Prostate gland (tissue), 2 donors: Measurements from ENCODE around the gene MRPL45. TPM values are rescaled to one million over a fixed set of nuclear protein-coding genes. Genes with fewer than 3 reads are reported as not detected.
A peak's percentile ranks its signal among the peaks of the same experiment; 100 is the strongest.

Source experiments
- DNase-seq: peaks from one replicate; pipeline ENCODE4 v3.0.0-alpha.2; 2019; ENCODE audit warnings: low spot score
- H3K27ac ChIP-seq, 2 donors: fragments of 200-600 bp; sonication (generic); 2 replicates each; pipeline ENCODE4 v1.5.1; 2017 to 2019
- H3K27me3 ChIP-seq: fragments of 200-600 bp; sonication (generic); replicated peaks from 2 replicates; pipeline ENCODE4 v1.5.1; 2019; ENCODE audit not compliant: insufficient read depth
- H3K36me3 ChIP-seq, 2 donors: fragments of 200-600 bp; sonication (generic); 1 replicate in 1 of 2; 2 replicates in 1 of 2; pipeline versions ENCODE4 v1.5.1 to v1.8.1; 2017 to 2019
- H3K4me1 ChIP-seq: fragments of 200-600 bp; sonication (generic); replicated peaks from 2 replicates; pipeline ENCODE4 v1.5.1; 2019
- H3K4me3 ChIP-seq, 2 donors: fragments of 200-600 bp; sonication (generic); 2 replicates each; pipeline ENCODE4 v1.5.1; 2017 to 2019
- H3K9me3 ChIP-seq: fragments of 200-600 bp; sonication (generic); 2 replicates; pipeline ENCODE4 v1.5.1; 2017
- POLR2A ChIP-seq: fragments of 450-650 bp; IDR thresholded peaks from one replicate; pipeline ENCODE4 v1.6.1; 2016; ENCODE audit warnings: antibody characterized with exemption, mild to moderate bottlenecking
- POLR2AphosphoS5 ChIP-seq: sonication (generic); formaldehyde crosslinking; IDR thresholded peaks from one replicate; pipeline ENCODE4 v1.6.1; 2017; ENCODE audit warnings: antibody characterized with exemption
- WGBS: methylation state at CpG from one replicate; pipeline ENCODE4 v1.1.5; 2018; 5-methylcytosine and 5-hydroxymethylcytosine counted together
- intact Hi-C: fragments of 100-400 bp; cut with DNase I; formaldehyde crosslinking; loops from one replicate; pipeline ENCODE4 v1.14.2; 2022
- total RNA-seq, 2 donors: library from RNA; depleted of rRNA; stranded (reverse); fragments of >200 nt; gene quantifications; one replicate each; pipeline ENCODE4 v1.1.0, GENCODE V29; 2016
- TF ChIP-seq, protein P1 (sequence below), 4 experiments: fragments of 200-600 bp in 2 of 4; fragments of 450-650 bp in 2 of 4; sonication (generic) in 2 of 4; IDR thresholded peaks; 1 replicate in 3 of 4; 2 replicates in 1 of 4; pipeline ENCODE4 v1.5.1; 2016 to 2019; ENCODE audit warnings: antibody characterized with exemption in 4 of 4, mild to moderate bottlenecking in 2 of 4, moderate library complexity in 2 of 4

Gene MRPL45
- total RNA-seq, 2 donors from 2014 or later, result 24.7 to 37.3 TPM

DNA sequence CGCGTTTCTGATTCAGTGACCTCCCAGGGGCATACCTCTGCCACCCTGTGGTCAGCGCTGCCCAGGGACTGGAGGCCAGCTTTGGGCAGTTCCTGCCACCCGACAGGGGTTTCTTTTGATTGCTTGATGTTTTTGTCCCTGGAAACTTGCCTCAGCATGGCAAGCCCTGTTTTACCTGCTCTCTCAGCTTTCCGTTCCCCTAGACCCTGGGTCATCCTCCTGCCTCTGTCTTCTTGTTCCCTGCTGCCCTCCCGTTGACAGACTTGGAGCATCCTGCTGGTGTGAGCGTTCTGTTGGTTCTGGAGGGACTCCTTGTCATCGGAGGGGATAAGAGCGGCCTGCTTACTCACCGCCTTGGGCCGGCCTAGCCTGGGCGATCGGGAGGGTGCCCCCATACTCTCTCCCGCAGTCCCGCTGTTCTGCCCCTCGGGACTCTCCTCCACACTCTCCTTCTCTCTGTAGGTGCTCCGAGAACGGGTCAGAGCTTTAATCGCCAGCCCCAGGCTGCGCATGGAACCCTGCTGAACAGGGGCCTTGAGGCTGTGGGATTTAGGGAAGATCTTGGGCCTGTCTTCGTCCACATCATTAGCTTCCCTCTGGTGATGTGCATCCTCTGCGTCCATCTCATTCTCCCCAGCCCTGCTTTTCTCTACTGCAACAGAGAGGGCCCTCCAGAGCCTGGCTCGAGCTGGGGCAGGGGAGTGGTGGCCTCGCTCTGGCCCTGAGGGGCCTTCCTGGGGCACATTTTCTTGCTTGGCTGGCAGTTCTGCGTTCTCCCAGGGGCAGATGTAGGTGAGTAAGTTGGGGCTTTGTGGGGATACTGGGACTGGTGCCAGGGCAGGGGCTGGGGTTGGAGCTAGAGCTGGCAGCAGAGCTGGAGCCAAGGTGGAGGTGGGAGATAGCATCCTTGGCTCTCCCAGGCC is 33.1 kb downstream of the MRPL45 start:
- DNase-seq, result no peak
- H3K9me3 ChIP-seq, result no peaks in the 10 kb centered on the region
- no peak overlapping the region for H3K4me3 ChIP-seq
- H3K27me3 ChIP-seq, result peaks cover 2% of the 10 kb centered on the region
- no peaks in the 10 kb centered on the region for H3K4me1 ChIP-seq
- intact Hi-C loops, result no loop called here
- TF ChIP-seq POLR2A (no peak), POLR2AphosphoS5 (no peak)
- TF ChIP-seq, protein P1, sequence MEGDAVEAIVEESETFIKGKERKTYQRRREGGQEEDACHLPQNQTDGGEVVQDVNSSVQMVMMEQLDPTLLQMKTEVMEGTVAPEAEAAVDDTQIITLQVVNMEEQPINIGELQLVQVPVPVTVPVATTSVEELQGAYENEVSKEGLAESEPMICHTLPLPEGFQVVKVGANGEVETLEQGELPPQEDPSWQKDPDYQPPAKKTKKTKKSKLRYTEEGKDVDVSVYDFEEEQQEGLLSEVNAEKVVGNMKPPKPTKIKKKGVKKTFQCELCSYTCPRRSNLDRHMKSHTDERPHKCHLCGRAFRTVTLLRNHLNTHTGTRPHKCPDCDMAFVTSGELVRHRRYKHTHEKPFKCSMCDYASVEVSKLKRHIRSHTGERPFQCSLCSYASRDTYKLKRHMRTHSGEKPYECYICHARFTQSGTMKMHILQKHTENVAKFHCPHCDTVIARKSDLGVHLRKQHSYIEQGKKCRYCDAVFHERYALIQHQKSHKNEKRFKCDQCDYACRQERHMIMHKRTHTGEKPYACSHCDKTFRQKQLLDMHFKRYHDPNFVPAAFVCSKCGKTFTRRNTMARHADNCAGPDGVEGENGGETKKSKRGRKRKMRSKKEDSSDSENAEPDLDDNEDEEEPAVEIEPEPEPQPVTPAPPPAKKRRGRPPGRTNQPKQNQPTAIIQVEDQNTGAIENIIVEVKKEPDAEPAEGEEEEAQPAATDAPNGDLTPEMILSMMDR (IDR thresholded peaks at IDR 0.05), result no peak
- H3K27ac ChIP-seq, result no peak overlapping the region
- 91% methylated on average over 25 of the region's 25 CpGs for WGBS
- H3K36me3 ChIP-seq, result no peaks in the 10 kb centered on the region

GRCh38 chr17:38330941-38331411 is 34.0 kb downstream of the MRPL45 start:
- WGBS, result 76% methylated on average over 15 of the region's 23 CpGs
- Histone ChIP-seq H3K4me3 (no peak overlapping the region), H3K27ac (no peak overlapping the region), H3K4me1 (no peaks in the 10 kb centered on the region), H3K36me3 (no peaks in the 10 kb centered on the region), H3K27me3 (peaks cover 2% of the 10 kb centered on the region), H3K9me3 (no peaks in the 10 kb centered on the region)
- intact Hi-C loops, result no loop called here
- TF ChIP-seq, protein P1 (IDR thresholded peaks at IDR 0.05), result no peak
- TF ChIP-seq POLR2AphosphoS5, result no peak
- no peak for TF ChIP-seq POLR2A
- DNase-seq, result no peak

DNA sequence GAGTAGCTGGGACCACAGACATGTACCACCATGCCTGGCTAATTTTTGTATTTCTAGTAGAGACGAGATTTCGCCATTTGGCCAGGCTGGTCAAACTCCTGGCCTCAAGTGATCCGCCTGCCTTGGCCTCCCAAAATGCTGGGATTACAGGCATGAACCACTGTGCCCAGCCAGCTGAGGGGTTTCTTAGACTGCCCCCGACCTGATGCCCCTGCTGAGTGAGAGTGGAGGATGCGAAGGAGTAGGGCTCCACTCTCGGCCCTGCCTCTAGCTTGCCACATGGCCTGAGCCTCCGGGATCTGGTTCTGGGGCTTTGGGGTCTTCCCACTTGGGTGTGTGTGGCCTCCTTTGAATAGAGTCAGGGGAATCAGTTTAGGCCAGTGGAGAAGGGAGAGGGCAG is 35.8 kb downstream of the MRPL45 start:
- Histone ChIP-seq H3K4me3 (no peak overlapping the region), H3K36me3 (no peaks in the 10 kb centered on the region), H3K27ac (no peak overlapping the region), H3K9me3 (no peaks in the 10 kb centered on the region), H3K27me3 (peaks cover 2% of the 10 kb centered on the region), H3K4me1 (no peaks in the 10 kb centered on the region)
- no peak for TF ChIP-seq POLR2A
- no peak for TF ChIP-seq POLR2AphosphoS5
- TF ChIP-seq, protein P1 (IDR thresholded peaks at IDR 0.05), result no peak
- DNase-seq, result no peak
- 90% methylated on average over 7 of the region's 7 CpGs for WGBS
- intact Hi-C loops, result no loop called here

- no peak for TF ChIP-seq POLR2AphosphoS5
- TF ChIP-seq POLR2A, result no peak
- TF ChIP-seq, protein P1 (IDR thresholded peaks at IDR 0.05), result peak in 1 of 4 experiments; percentile 16
- peaks cover 2% of the 10 kb centered on the region for H3K27me3 ChIP-seq
- H3K4me3 ChIP-seq, result no peak overlapping the region
- DNase-seq, result no peak
- WGBS, result 56% methylated on average over 12 of the region's 12 CpGs
- intact Hi-C loops, result no loop called here
- no peaks in the 10 kb centered on the region for H3K4me1 ChIP-seq
- H3K9me3 ChIP-seq, result no peaks in the 10 kb centered on the region
- no peak overlapping the region for H3K27ac ChIP-seq
- no peaks in the 10 kb centered on the region for H3K36me3 ChIP-seq
Observed at GRCh38 chr17:38333635-38334295, 36.8 kb downstream of the MRPL45 start.
